Measurements from ENCODE around the gene ADAMTSL3. TPM values are rescaled to one million over a fixed set of nuclear protein-coding genes. Genes with fewer than 3 reads are reported as not detected.
A peak's percentile ranks its signal among the peaks of the same experiment; 100 is the strongest.

The ADAMTSL3 gene, protein sequence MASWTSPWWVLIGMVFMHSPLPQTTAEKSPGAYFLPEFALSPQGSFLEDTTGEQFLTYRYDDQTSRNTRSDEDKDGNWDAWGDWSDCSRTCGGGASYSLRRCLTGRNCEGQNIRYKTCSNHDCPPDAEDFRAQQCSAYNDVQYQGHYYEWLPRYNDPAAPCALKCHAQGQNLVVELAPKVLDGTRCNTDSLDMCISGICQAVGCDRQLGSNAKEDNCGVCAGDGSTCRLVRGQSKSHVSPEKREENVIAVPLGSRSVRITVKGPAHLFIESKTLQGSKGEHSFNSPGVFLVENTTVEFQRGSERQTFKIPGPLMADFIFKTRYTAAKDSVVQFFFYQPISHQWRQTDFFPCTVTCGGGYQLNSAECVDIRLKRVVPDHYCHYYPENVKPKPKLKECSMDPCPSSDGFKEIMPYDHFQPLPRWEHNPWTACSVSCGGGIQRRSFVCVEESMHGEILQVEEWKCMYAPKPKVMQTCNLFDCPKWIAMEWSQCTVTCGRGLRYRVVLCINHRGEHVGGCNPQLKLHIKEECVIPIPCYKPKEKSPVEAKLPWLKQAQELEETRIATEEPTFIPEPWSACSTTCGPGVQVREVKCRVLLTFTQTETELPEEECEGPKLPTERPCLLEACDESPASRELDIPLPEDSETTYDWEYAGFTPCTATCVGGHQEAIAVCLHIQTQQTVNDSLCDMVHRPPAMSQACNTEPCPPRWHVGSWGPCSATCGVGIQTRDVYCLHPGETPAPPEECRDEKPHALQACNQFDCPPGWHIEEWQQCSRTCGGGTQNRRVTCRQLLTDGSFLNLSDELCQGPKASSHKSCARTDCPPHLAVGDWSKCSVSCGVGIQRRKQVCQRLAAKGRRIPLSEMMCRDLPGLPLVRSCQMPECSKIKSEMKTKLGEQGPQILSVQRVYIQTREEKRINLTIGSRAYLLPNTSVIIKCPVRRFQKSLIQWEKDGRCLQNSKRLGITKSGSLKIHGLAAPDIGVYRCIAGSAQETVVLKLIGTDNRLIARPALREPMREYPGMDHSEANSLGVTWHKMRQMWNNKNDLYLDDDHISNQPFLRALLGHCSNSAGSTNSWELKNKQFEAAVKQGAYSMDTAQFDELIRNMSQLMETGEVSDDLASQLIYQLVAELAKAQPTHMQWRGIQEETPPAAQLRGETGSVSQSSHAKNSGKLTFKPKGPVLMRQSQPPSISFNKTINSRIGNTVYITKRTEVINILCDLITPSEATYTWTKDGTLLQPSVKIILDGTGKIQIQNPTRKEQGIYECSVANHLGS (N-terminal part only)
- total RNA-seq (0.17 and 0.26 TPM in 2 replicates), polyA plus RNA-seq (0.12 and 0.14 TPM in 2 replicates), polyA minus RNA-seq (ENCODE audit: low replicate concordance) (5.6 TPM in 1 of 2 replicates, not detected in the other)
- polyA plus RNA-seq (2012) = 0.08 and 0.17 TPM in 2 replicates

GRCh38 chr15:83653639-83654378 lies at the start of gene ADAMTSL3:
TSS of gene ADAMTSL3 (plus strand) at chr15:83654123. CDS start at chr15:83655762, 1,639 bp downstream.
- H3K4me3 ChIP-seq (replicated peaks in 1 of 4; ENCODE audit: control extremely low read depth in 1 of 4, insufficient read depth in 1 of 4, low read depth in 3 of 4, low read length in 4 of 4) = peak within 1 kb of the TSS in 1 of 4 experiments; percentile 17
- H3K4me1 ChIP-seq (ENCODE audit: control insufficient read depth, extremely low read depth, insufficient read depth, low read length) = no peaks in the 10 kb centered on the region
- H4K20me1 ChIP-seq (ENCODE audit: control insufficient read depth, extremely low read depth, insufficient read depth, low read length) = peaks cover 2% of the 10 kb centered on the region
- peak within 1 kb of the TSS; percentile 32 for H3K4me2 ChIP-seq (ENCODE audit: extremely low read depth, insufficient read depth, low read length)
- peak; percentile 50 to 51 for DNase-seq (ENCODE audit: low read depth in 2 of 2)
- H3K36me3 ChIP-seq (ENCODE audit: control insufficient read depth, insufficient read depth, low read length) = no peaks in the 10 kb centered on the region
- no peak within 1 kb of the TSS for H2AFZ ChIP-seq (ENCODE audit: low read length)
- no peak within 1 kb of the TSS for H3K27ac ChIP-seq (ENCODE audit: insufficient read depth, low read length)
- H3K79me2 ChIP-seq (ENCODE audit: control insufficient read depth, insufficient read depth, low read length) = no peaks in the 10 kb centered on the region
- no peaks in the 10 kb centered on the region for H3K9me3 ChIP-seq (ENCODE audit: control insufficient read depth, insufficient read depth, low read depth, low read length)
- TF ChIP-seq, protein P1, sequence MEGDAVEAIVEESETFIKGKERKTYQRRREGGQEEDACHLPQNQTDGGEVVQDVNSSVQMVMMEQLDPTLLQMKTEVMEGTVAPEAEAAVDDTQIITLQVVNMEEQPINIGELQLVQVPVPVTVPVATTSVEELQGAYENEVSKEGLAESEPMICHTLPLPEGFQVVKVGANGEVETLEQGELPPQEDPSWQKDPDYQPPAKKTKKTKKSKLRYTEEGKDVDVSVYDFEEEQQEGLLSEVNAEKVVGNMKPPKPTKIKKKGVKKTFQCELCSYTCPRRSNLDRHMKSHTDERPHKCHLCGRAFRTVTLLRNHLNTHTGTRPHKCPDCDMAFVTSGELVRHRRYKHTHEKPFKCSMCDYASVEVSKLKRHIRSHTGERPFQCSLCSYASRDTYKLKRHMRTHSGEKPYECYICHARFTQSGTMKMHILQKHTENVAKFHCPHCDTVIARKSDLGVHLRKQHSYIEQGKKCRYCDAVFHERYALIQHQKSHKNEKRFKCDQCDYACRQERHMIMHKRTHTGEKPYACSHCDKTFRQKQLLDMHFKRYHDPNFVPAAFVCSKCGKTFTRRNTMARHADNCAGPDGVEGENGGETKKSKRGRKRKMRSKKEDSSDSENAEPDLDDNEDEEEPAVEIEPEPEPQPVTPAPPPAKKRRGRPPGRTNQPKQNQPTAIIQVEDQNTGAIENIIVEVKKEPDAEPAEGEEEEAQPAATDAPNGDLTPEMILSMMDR (conservative IDR thresholded peaks at IDR 0.05 in 1 of 2, IDR thresholded peaks at IDR 0.05 in 1 of 2; ENCODE audit: low read depth in 1 of 2, low read length in 2 of 2) = no peak
- no peak for TF ChIP-seq EZH2 (IDR thresholded peaks at IDR 0.05; ENCODE audit: low read length, missing control alignments)
- H3K9ac ChIP-seq (ENCODE audit: insufficient read depth, low read length) = no peak within 1 kb of the TSS
- peaks cover 28% of the 10 kb centered on the region for H3K27me3 ChIP-seq (ENCODE audit: control insufficient read depth, insufficient read depth, low read length)

DNA sequence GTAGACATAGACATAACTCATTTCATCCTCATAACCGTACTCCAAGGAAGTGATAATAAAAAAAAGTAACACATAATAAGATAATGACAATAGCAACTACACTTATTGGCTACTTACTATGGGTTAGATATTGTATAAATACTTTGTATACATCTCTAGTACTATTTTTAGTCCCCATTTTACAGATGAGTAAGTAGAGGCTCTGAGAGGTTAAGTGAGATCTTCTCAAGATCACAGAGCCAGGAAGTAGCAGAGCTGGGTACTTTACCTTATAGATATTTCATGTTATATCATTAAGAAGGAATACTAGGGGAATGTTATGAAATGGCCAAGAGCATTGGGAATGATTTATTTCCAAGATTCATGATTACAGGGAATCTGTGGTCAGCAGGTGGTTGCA lies 49.4 kb upstream of the ADAMTSL3 start:
- Histone ChIP-seq H3K27me3 (ENCODE audit: control insufficient read depth, insufficient read depth, low read length) (no peaks in the 10 kb centered on the region), H3K4me1 (ENCODE audit: control insufficient read depth, extremely low read depth, insufficient read depth, low read length) (no peaks in the 10 kb centered on the region), H3K79me2 (ENCODE audit: control insufficient read depth, insufficient read depth, low read length) (no peaks in the 10 kb centered on the region), H3K36me3 (ENCODE audit: control insufficient read depth, insufficient read depth, low read length) (no peaks in the 10 kb centered on the region), H3K4me3 (replicated peaks in 1 of 4; ENCODE audit: control extremely low read depth in 1 of 4, insufficient read depth in 1 of 4, low read depth in 3 of 4, low read length in 4 of 4) (no peak overlapping the region), H3K9me3 (ENCODE audit: control insufficient read depth, insufficient read depth, low read depth, low read length) (no peaks in the 10 kb centered on the region), H3K4me2 (ENCODE audit: extremely low read depth, insufficient read depth, low read length) (no peak overlapping the region), H4K20me1 (ENCODE audit: control insufficient read depth, extremely low read depth, insufficient read depth, low read length) (no peaks in the 10 kb centered on the region), H3K9ac (ENCODE audit: insufficient read depth, low read length) (no peak overlapping the region), H3K27ac (ENCODE audit: insufficient read depth, low read length) (no peak overlapping the region), H2AFZ (ENCODE audit: low read length) (no peak overlapping the region)
- TF ChIP-seq, protein P1 (conservative IDR thresholded peaks at IDR 0.05 in 1 of 2, IDR thresholded peaks at IDR 0.05 in 1 of 2; ENCODE audit: low read depth in 1 of 2, low read length in 2 of 2) = no peak
- TF ChIP-seq EZH2 (IDR thresholded peaks at IDR 0.05; ENCODE audit: low read length, missing control alignments) = no peak
- no peak for DNase-seq (ENCODE audit: low read depth in 2 of 2)
